ENCODE data around the gene UPK1B.

UPK1B gene

GRCh38 chr3:119177321-119177720 is 3.9 kb downstream of the UPK1B start:
- no peak for DNase-seq

- no peak for DNase-seq
Observed at GRCh38 chr3:119181765-119182164, 8.4 kb downstream of the UPK1B start.

GRCh38 chr3:119184111-119184510 is 10.7 kb downstream of the UPK1B start:
- DNase-seq, result no peak

GRCh38 chr3:119184796-119185570 is 11.6 kb downstream of the UPK1B start:
- no peak for DNase-seq

- no peak for DNase-seq
Observed at GRCh38 chr3:119187266-119187665, 13.9 kb downstream of the UPK1B start.

- DNase-seq, result no peak
Observed at GRCh38 chr3:119191800-119192199, 18.4 kb downstream of the UPK1B start.

- DNase-seq, result no peak
Observed at GRCh38 chr3:119194237-119195150, 21.1 kb downstream of the UPK1B start.

GRCh38 chr3:119195151-119195476 is 21.7 kb downstream of the UPK1B start:
- DNase-seq, result no peak

GRCh38 chr3:119195911-119196310 is 22.5 kb downstream of the UPK1B start:
- DNase-seq, result no peak

GRCh38 chr3:119205209-119205608 is 31.8 kb downstream of the UPK1B start:
- no peak for DNase-seq

GRCh38 chr3:119205685-119206084 is 32.3 kb downstream of the UPK1B start:
- no peak for DNase-seq

GRCh38 chr3:119206611-119207511 is 33.5 kb downstream of the UPK1B start:
- DNase-seq, result no peak

- DNase-seq, result no peak
Observed at GRCh38 chr3:119207512-119207875, 34.1 kb downstream of the UPK1B start.

GRCh38 chr3:119211193-119211592 is 37.8 kb downstream of the UPK1B start:
- no peak for DNase-seq

GRCh38 chr3:119211803-119212202 is 38.4 kb downstream of the UPK1B start:
- DNase-seq, result no peak

GRCh38 chr3:119219069-119219468 is 45.7 kb downstream of the UPK1B start:
- no peak for DNase-seq

GRCh38 chr3:119220198-119220597 is 46.8 kb downstream of the UPK1B start:
- no peak for DNase-seq

- no peak for DNase-seq
Observed at GRCh38 chr3:119220970-119221667, 47.7 kb downstream of the UPK1B start.

GRCh38 chr3:119221779-119222320 is 48.5 kb downstream of the UPK1B start:
- no peak for DNase-seq

GRCh38 chr3:119222391-119222790 is 49.0 kb downstream of the UPK1B start:
- DNase-seq, result no peak

- DNase-seq, result no peak
Observed at GRCh38 chr3:119223511-119223910, 50.1 kb downstream of the UPK1B start.

- DNase-seq, result no peak
Observed at GRCh38 chr3:119225121-119225520, 51.7 kb downstream of the UPK1B start.
